Measurements from ENCODE around the gene CRYBG3. TPM values are rescaled to one million over a fixed set of nuclear protein-coding genes. Genes with fewer than 3 reads are reported as not detected.

Gene CRYBG3
- total RNA-seq, 2 experiments from 2014 or later, result 5.3 to 6.2 TPM

DNA sequence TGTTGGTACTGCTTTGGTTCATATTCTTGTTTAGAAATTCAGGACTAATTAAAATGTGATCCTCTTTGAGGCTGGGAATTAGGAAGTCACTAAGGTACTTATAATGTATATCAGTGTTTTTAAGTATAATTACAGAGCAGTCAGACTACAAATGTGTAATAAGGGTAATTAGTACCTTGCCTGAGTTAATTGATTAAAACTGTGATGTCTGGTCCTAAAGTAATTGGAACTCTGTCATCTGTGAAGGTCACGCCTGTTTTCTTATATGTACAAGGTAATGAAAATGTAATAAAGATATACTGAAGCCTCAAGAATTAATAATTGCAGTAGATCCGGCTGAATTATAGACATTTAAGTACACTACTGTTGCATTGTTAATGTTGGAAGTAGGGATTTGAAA lies 117.6 kb downstream of the CRYBG3 start:
- Mint-ChIP-seq H3K27me3 (no peaks in the 10 kb centered on the region), H3K4me1 (no peaks in the 10 kb centered on the region), H3K36me3 (ENCODE audit: low read depth) (peaks cover 33% of the 10 kb centered on the region), H3K27ac (no peak overlapping the region), H3K4me3 (no peak overlapping the region), H3K9me3 (no peaks in the 10 kb centered on the region)
- DNase-seq, result no peak
- ChIA-PET CTCF (no interaction called here), POLR2A (no interaction called here)

GRCh38 chr3:97940034-97940433 lies 118.2 kb downstream of the CRYBG3 start:
- Mint-ChIP-seq H3K4me1 (no peaks in the 10 kb centered on the region), H3K27ac (no peak overlapping the region), H3K36me3 (ENCODE audit: low read depth) (peaks cover 36% of the 10 kb centered on the region), H3K27me3 (no peaks in the 10 kb centered on the region), H3K9me3 (no peaks in the 10 kb centered on the region), H3K4me3 (no peak overlapping the region)
- ChIA-PET POLR2A (no interaction called here), CTCF (interaction anchor here (0.8 to 1.1 kb wide), 2 partner anchors 8 to 10 kb away, joined by 3 to 4 read pairs; no protein-coding TSS in a partner anchor)
- peak; percentile 9 for DNase-seq

GRCh38 chr3:97942801-97943546 lies 121.2 kb downstream of the CRYBG3 start:
- CTCF ChIA-PET, result interaction anchor here (0.8 to 1.5 kb wide), 4 partner anchors 11 to 120 kb away, joined by 3 to 4 read pairs (median 3); partner anchors contain the start of gene CRYBG3
- Mint-ChIP-seq H3K36me3 (ENCODE audit: low read depth) (peaks cover 44% of the 10 kb centered on the region), H3K4me3 (no peak overlapping the region), H3K27me3 (no peaks in the 10 kb centered on the region), H3K4me1 (no peaks in the 10 kb centered on the region), H3K27ac (no peak overlapping the region), H3K9me3 (no peaks in the 10 kb centered on the region)
- POLR2A ChIA-PET, result interaction anchor here (0.6 kb wide), 1 partner anchor 85 kb away, joined by 6 read pairs; no protein-coding TSS in a partner anchor
- DNase-seq, result no peak

DNA sequence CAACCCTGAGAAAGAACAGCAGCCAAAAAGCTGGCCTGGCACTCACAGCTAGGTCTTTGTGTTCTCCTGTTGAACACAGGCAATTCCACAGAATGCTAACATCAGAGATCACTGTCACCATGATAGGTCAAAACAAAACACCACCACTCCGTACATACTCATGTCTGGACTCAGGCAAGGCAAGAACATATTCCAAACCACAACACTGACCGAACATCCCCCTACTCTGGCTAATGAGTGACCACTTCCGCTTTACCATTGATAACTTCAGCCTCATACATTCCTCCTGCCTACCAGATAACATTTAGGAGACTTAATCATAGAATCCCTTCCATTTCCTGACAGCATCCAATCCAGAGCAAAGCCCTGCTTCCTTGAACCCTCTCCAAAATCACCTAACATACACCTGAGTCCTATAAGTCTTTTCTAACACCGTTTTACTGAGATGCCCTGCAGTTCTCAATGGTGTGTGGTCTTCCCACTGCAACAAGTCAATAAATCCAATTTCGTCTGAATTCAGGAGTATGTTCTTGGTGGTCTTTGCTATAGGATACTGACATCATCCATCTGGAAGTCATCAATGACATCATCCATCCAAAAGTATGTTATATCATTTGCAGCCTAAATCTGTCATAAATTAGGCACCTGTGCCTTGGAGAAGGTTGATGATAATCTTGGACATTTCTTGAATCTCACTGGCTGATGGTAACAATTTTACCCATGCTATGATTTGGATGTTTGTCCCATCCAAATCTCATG lies 126.7 kb downstream of the CRYBG3 start:
- Mint-ChIP-seq H3K4me3 (no peak overlapping the region), H3K36me3 (ENCODE audit: low read depth) (peaks cover 78% of the 10 kb centered on the region), H3K27me3 (no peaks in the 10 kb centered on the region), H3K9me3 (no peaks in the 10 kb centered on the region), H3K4me1 (no peaks in the 10 kb centered on the region), H3K27ac (no peak overlapping the region)
- POLR2A ChIA-PET, result no interaction called here
- no peak for DNase-seq
- CTCF ChIA-PET, result no interaction called here

GRCh38 chr3:97949110-97949485 lies 127.3 kb downstream of the CRYBG3 start:
- Mint-ChIP-seq H3K4me3 (no peak overlapping the region), H3K27ac (peak overlapping the region; percentile 48), H3K9me3 (no peaks in the 10 kb centered on the region), H3K36me3 (ENCODE audit: low read depth) (peaks cover 75% of the 10 kb centered on the region), H3K27me3 (no peaks in the 10 kb centered on the region), H3K4me1 (no peaks in the 10 kb centered on the region)
- ChIA-PET POLR2A (no interaction called here), CTCF (interaction anchor here (2.4 to 2.5 kb wide), 2 partner anchors 20 to 73 kb away, joined by 5 to 10 read pairs; no protein-coding TSS in a partner anchor)
- DNase-seq, result no peak

DNA sequence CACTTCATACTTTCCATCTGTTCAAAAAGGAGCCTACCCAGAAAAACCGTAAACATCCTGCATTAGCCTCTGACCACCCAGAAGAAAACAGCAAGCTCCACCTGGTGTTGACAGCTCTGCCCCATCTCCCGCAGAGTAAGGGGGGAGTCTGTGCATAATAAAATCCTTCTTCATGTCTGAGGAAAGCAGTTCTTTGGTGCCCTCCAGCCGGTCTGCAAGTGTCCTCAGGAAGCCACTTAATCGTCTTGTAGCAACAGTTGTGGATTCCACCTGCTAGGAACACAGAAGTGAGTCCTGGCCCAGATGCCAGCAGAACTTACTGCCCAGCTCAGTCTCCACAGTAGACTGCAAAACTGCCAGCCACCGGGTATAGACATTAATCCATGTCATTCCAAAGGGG lies 127.9 kb downstream of the CRYBG3 start:
- POLR2A ChIA-PET, result no interaction called here
- H3K4me3 Mint-ChIP-seq, result no peak overlapping the region
- CTCF ChIA-PET, result interaction anchor here (1.5 to 2.5 kb wide), 4 partner anchors 9 to 73 kb away, joined by 3 to 10 read pairs (median 4); no protein-coding TSS in a partner anchor

DNA sequence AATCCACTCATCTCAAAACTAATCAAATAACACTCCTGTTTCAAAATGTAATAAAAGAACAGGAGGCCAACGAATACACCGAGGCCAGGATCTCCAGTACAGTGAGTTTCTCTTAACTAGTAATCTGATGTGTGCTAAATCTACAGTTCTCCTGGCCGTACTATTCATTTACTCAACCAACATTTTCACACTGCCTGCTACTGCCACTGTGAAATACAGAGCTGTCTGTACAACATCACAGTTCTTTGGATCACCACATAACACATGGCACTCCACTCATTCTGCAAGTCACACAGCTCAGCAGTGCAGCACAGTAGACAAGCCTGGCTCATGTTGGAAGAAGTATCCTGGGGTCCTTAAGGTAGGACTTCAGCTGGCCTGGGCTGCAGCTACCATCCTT lies 128.5 kb downstream of the CRYBG3 start:
- ChIA-PET POLR2A (no interaction called here), CTCF (interaction anchor here (1.5 to 2.5 kb wide), 4 partner anchors 10 to 72 kb away, joined by 3 to 10 read pairs (median 4); no protein-coding TSS in a partner anchor)
- Mint-ChIP-seq H3K36me3 (ENCODE audit: low read depth) (peaks cover 80% of the 10 kb centered on the region), H3K27ac (peak overlapping the region; percentile 61), H3K4me3 (no peak overlapping the region), H3K4me1 (peaks cover 7% of the 10 kb centered on the region), H3K9me3 (no peaks in the 10 kb centered on the region), H3K27me3 (no peaks in the 10 kb centered on the region)
- DNase-seq, result no peak

More for the DNA sequence above, 127.9 kb downstream of the CRYBG3 start:
- peaks cover under 1% of the 10 kb centered on the region for H3K4me1 Mint-ChIP-seq
- DNase-seq, result no peak
- H3K27ac Mint-ChIP-seq, result peak overlapping the region; percentile 16
- H3K27me3 Mint-ChIP-seq, result no peaks in the 10 kb centered on the region
- no peaks in the 10 kb centered on the region for H3K9me3 Mint-ChIP-seq
- peaks cover 80% of the 10 kb centered on the region for H3K36me3 Mint-ChIP-seq (ENCODE audit: low read depth)

- CTCF ChIA-PET, result interaction anchor here (0.6 to 1.1 kb wide), 6 partner anchors 16 to 160 kb away, joined by 3 to 5 read pairs (median 4); no protein-coding TSS in a partner anchor
- Mint-ChIP-seq H3K27ac (no peak overlapping the region), H3K36me3 (ENCODE audit: low read depth) (peaks cover 70% of the 10 kb centered on the region), H3K4me3 (no peak overlapping the region), H3K4me1 (peaks cover 10% of the 10 kb centered on the region), H3K27me3 (no peaks in the 10 kb centered on the region), H3K9me3 (no peaks in the 10 kb centered on the region)
- no peak for DNase-seq
- POLR2A ChIA-PET, result no interaction called here
Measured at GRCh38 chr3:97952280-97952679, 130.5 kb downstream of the CRYBG3 start.

DNA sequence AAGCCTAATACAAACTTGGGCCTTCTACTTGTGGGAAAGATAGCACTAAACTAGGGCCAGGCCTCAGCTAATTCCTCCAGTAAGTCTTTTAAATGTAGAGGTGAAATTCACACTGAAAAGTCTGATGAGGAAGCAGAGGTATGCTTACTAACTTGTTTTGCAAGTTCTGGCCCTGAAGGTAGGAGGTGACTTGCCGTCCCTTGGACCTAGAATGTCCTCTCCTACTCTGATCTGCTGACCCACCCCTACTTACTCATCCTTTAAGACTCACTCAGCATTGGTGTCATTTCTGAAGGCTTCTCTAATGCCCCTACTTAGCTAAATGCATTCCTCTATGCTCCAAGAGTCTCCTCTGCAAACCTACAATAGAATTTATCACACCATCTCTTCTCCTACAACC lies 131.1 kb downstream of the CRYBG3 start:
- no peak for DNase-seq
- Mint-ChIP-seq H3K4me3 (no peak overlapping the region), H3K36me3 (ENCODE audit: low read depth) (peaks cover 68% of the 10 kb centered on the region), H3K9me3 (no peaks in the 10 kb centered on the region), H3K27me3 (no peaks in the 10 kb centered on the region), H3K4me1 (peaks cover 10% of the 10 kb centered on the region), H3K27ac (no peak overlapping the region)
- POLR2A ChIA-PET, result no interaction called here
- CTCF ChIA-PET, result interaction anchor here (0.8 to 1.1 kb wide), 3 partner anchors 16 to 159 kb away, joined by 4 to 5 read pairs (median 5); no protein-coding TSS in a partner anchor

- peaks cover 67% of the 10 kb centered on the region for H3K36me3 Mint-ChIP-seq (ENCODE audit: low read depth)
- no peak overlapping the region for H3K27ac Mint-ChIP-seq
- DNase-seq, result no peak
- ChIA-PET CTCF (interaction anchor here (0.9 kb wide), 1 partner anchor 133 kb away, joined by 3 read pairs; no protein-coding TSS in a partner anchor), POLR2A (no interaction called here)
- H3K27me3 Mint-ChIP-seq, result no peaks in the 10 kb centered on the region
- no peaks in the 10 kb centered on the region for H3K9me3 Mint-ChIP-seq
- peaks cover 10% of the 10 kb centered on the region for H3K4me1 Mint-ChIP-seq
- H3K4me3 Mint-ChIP-seq, result no peak overlapping the region
Measured at GRCh38 chr3:97954228-97954827, 132.5 kb downstream of the CRYBG3 start.

DNA sequence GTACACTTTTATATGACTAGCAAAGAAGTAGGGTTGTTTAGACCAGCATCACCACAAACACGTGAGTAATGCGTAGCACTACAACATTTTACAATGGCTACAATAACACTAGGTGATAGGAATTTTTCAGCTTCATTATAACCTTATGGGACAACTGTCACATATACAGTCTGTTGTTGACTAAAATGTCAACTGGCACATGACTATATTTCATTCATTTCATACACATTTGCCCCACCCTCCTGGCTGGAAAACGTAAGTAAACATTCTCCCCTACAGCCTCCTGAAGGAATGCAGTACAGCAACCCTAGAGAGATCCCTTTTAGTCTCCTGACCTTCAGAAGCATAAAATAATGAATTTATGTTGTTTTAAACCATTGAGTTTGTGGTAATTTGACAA lies 134.2 kb downstream of the CRYBG3 start:
- no peaks in the 10 kb centered on the region for H3K27me3 Mint-ChIP-seq
- DNase-seq, result no peak
- peaks cover 12% of the 10 kb centered on the region for H3K4me1 Mint-ChIP-seq
- H3K27ac Mint-ChIP-seq, result no peak overlapping the region
- H3K36me3 Mint-ChIP-seq (ENCODE audit: low read depth), result peaks cover 60% of the 10 kb centered on the region
- H3K4me3 Mint-ChIP-seq, result no peak overlapping the region
- H3K9me3 Mint-ChIP-seq, result no peaks in the 10 kb centered on the region
- POLR2A ChIA-PET, result no interaction called here
- CTCF ChIA-PET, result no interaction called here

DNA sequence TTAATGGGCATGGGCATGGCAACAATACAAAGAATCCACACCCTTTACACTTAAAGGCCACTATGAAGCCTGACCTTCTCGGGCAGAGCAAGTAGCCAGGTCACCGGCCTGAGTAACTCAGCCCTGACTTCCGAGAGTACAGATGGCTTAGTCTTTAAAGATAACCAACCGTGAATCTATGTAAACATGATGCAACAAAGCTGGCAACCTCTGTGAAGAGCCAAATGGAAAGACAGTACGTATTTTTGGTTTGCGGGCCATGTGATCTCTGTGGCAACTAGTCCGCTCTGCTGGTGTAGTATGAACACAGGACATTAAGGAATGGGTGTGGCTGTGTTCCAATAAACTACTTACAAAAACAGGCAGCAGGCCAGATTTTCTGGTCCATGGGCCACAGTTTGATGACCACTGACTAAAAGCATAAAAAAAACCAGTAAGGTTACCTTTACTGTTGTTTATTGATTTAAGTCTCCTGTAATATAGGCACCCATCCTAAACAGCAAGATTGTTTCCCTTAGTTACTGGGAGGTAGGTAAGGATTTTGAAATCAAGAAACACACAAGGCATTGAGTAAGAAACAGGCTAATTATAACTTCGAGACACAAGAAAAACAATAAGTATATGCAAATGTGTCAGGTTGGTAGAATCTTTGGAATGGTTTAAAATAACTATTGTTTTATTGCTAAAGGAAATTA lies 136.0 kb downstream of the CRYBG3 start:
- Mint-ChIP-seq H3K4me3 (no peak overlapping the region), H3K27ac (no peak overlapping the region), H3K36me3 (ENCODE audit: low read depth) (peaks cover 62% of the 10 kb centered on the region), H3K27me3 (no peaks in the 10 kb centered on the region), H3K9me3 (no peaks in the 10 kb centered on the region), H3K4me1 (peaks cover 27% of the 10 kb centered on the region)
- POLR2A ChIA-PET, result no interaction called here
- DNase-seq, result no peak
- CTCF ChIA-PET, result no interaction called here

All from activated CD4-positive, alpha-beta T cell treated with anti-CD3 and anti-CD28 coated beads, Interleukin-2, amount 10 ng/mL, durations not matched to agents 7 days and 5 days (primary cell).